GM19372 (cell line): ENCODE measurements around the gene UBN2.
"Not testable (repeated sequence)": the region's sequence is repeated elsewhere in the genome, so short reads cannot be mapped to it uniquely, and the experiment has no call there.

Experiments
- ATAC-seq: cut with Tn5 transposase; IDR thresholded peaks from one replicate; pipeline ENCODE4 v1.9.1; 2021; ENCODE audit warnings: mild to moderate bottlenecking, low read depth, moderate library complexity; ENCODE audit not compliant: unreplicated experiment

UBN2 gene

GRCh38 chr7:139293534-139293933 is 62.5 kb downstream of the UBN2 start:
- ATAC-seq, result no peak

- ATAC-seq, result no peak
Observed at GRCh38 chr7:139294241-139294640, 63.2 kb downstream of the UBN2 start.

- no peak for ATAC-seq
Observed at GRCh38 chr7:139294951-139295575, 64.0 kb downstream of the UBN2 start.

GRCh38 chr7:139297795-139298194 is 66.8 kb downstream of the UBN2 start:
- ATAC-seq, result no peak

GRCh38 chr7:139299296-139299695 is 68.3 kb downstream of the UBN2 start:
- ATAC-seq, result no peak

GRCh38 chr7:139300390-139300789 is 69.4 kb downstream of the UBN2 start:
- no peak for ATAC-seq

GRCh38 chr7:139304517-139304916 is 73.5 kb downstream of the UBN2 start:
- no peak for ATAC-seq

- ATAC-seq, result no peak
Observed at GRCh38 chr7:139317939-139318505, 87.0 kb downstream of the UBN2 start.

- no peak for ATAC-seq
Observed at GRCh38 chr7:139321071-139321745, 90.2 kb downstream of the UBN2 start.

- ATAC-seq, result not testable (repeated sequence)
Observed at GRCh38 chr7:139324709-139325108, 93.7 kb downstream of the UBN2 start.

GRCh38 chr7:139328375-139328774 is 97.3 kb downstream of the UBN2 start:
- ATAC-seq, result no peak

GRCh38 chr7:139329119-139329518 is 98.1 kb downstream of the UBN2 start:
- ATAC-seq, result no peak

GRCh38 chr7:139330333-139331030 is 99.4 kb downstream of the UBN2 start:
- ATAC-seq, result no peak

GRCh38 chr7:139332697-139333359 is 101.8 kb downstream of the UBN2 start:
- ATAC-seq, result no peak

- not testable (repeated sequence) for ATAC-seq
Observed at GRCh38 chr7:139333443-139333842, 102.4 kb downstream of the UBN2 start.

- ATAC-seq, result no peak
Observed at GRCh38 chr7:139334399-139335150, 103.5 kb downstream of the UBN2 start.

- ATAC-seq, result no peak
Observed at GRCh38 chr7:139339025-139339424, 108.0 kb downstream of the UBN2 start.

GRCh38 chr7:139339698-139340036 is 108.6 kb downstream of the UBN2 start:
- no peak for ATAC-seq

GRCh38 chr7:139340037-139340807 is 109.2 kb downstream of the UBN2 start:
- ATAC-seq, result peak; percentile 82

- ATAC-seq, result no peak
Observed at GRCh38 chr7:139340808-139341057, 109.7 kb downstream of the UBN2 start.
